GM12891 (cell line): ENCODE data around the gene TRAPPC3.

ENCODE experiments used
- POLR2A ChIP-seq: IDR thresholded peaks from 2 replicates; pipeline ENCODE4 v1.6.1; 2011; ENCODE audit warnings: low read depth, low read length, control low read depth
- POLR2AphosphoS5 ChIP-seq: IDR thresholded peaks from 2 replicates; pipeline ENCODE4 v1.6.1; 2011; ENCODE audit warnings: low read depth, low read length, control low read depth
- POU2F2 ChIP-seq: IDR thresholded peaks from 2 replicates; pipeline ENCODE4 v1.6.1; 2011; ENCODE audit warnings: low read depth, mild to moderate bottlenecking, control low read depth, low read length, moderate library complexity
- SPI1 ChIP-seq: IDR thresholded peaks from 2 replicates; pipeline ENCODE4 v1.6.1; 2011; ENCODE audit warnings: low read depth, low read length, control low read depth
- TAF1 ChIP-seq: IDR thresholded peaks from 2 replicates; pipeline ENCODE4 v1.6.1; 2011; ENCODE audit warnings: low read depth, low read length, control low read depth

- TF ChIP-seq POLR2AphosphoS5 (no peak), TAF1 (no peak), SPI1 (no peak), POLR2A (no peak), POU2F2 (no peak)
Measured at GRCh38 chr1:36116901-36117300, 32.4 kb downstream of the TRAPPC3 start.
